ENCODE measurements around the gene YIPF2. TPM values are rescaled to one million over a fixed set of nuclear protein-coding genes. Genes with fewer than 3 reads are reported as not detected.

Gene YIPF2
- total RNA-seq, 4 donors from 2014 or later: 30.5 to 60.1 (median 49.3) TPM

- DNase-seq: peak in 2 of 3 donors; percentile 56 to 63
- Histone ChIP-seq H3K27me3 (no peaks in the 10 kb centered on the region), H3K4me3 (no peak overlapping the region), H3K9me3 (no peaks in the 10 kb centered on the region), H3K4me1 (peaks cover 0 to 35% (median 6%) of the 10 kb centered on the region in 4 donors), H3K36me3 (no peaks in the 10 kb centered on the region), H3K27ac (peak overlapping the region in 3 of 4 donors; percentile 37 to 72 (median 67))
- TF ChIP-seq POLR2A (IDR thresholded peaks at IDR 0.05): peak; percentile 12 to 16
- no peak for TF ChIP-seq CTCF (IDR thresholded peaks at IDR 0.05)
Measured at GRCh38 chr19:10891405-10892086, 36.9 kb downstream of the YIPF2 start.

- Histone ChIP-seq H3K4me3 (no peak overlapping the region), H3K27me3 (no peaks in the 10 kb centered on the region), H3K36me3 (no peaks in the 10 kb centered on the region), H3K9me3 (no peaks in the 10 kb centered on the region), H3K27ac (no peak overlapping the region), H3K4me1 (peaks cover 0 to 30% (median 6%) of the 10 kb centered on the region in 4 donors)
- no peak for DNase-seq
- TF ChIP-seq CTCF (IDR thresholded peaks at IDR 0.05) (no peak), POLR2A (IDR thresholded peaks at IDR 0.05) (no peak)
Measured at GRCh38 chr19:10889880-10890279, 38.6 kb downstream of the YIPF2 start.

GRCh38 chr19:10888421-10888866 lies 40.0 kb downstream of the YIPF2 start:
- H3K4me3 ChIP-seq: no peak overlapping the region
- H3K4me1 ChIP-seq: peaks cover 0 to 30% (median 6%) of the 10 kb centered on the region in 4 donors
- TF ChIP-seq CTCF (IDR thresholded peaks at IDR 0.05): no peak
- no peak for TF ChIP-seq POLR2A (IDR thresholded peaks at IDR 0.05)
- no peak for DNase-seq
- no peak overlapping the region for H3K27ac ChIP-seq
- H3K9me3 ChIP-seq: no peaks in the 10 kb centered on the region
- H3K36me3 ChIP-seq: no peaks in the 10 kb centered on the region
- H3K27me3 ChIP-seq: no peaks in the 10 kb centered on the region

GRCh38 chr19:10887616-10888367 lies 40.6 kb downstream of the YIPF2 start:
- DNase-seq: no peak
- no peaks in the 10 kb centered on the region for H3K36me3 ChIP-seq
- no peak overlapping the region for H3K27ac ChIP-seq
- TF ChIP-seq CTCF (IDR thresholded peaks at IDR 0.05) (no peak), POLR2A (IDR thresholded peaks at IDR 0.05) (no peak)
- no peaks in the 10 kb centered on the region for H3K27me3 ChIP-seq
- H3K9me3 ChIP-seq: no peaks in the 10 kb centered on the region
- H3K4me3 ChIP-seq: no peak overlapping the region
- H3K4me1 ChIP-seq: peaks cover 0 to 30% (median 6%) of the 10 kb centered on the region in 4 donors

- Histone ChIP-seq H3K27me3 (no peaks in the 10 kb centered on the region), H3K4me3 (no peak overlapping the region), H3K4me1 (peaks cover 0 to 11% (median 5%) of the 10 kb centered on the region in 4 donors), H3K36me3 (no peaks in the 10 kb centered on the region), H3K9me3 (no peaks in the 10 kb centered on the region), H3K27ac (no peak overlapping the region)
- DNase-seq: no peak
- TF ChIP-seq POLR2A (IDR thresholded peaks at IDR 0.05) (no peak), CTCF (IDR thresholded peaks at IDR 0.05) (no peak)
Measured at GRCh38 chr19:10885201-10886169, 43.0 kb downstream of the YIPF2 start.

All from Peyer's patch (tissue), 4 donors.